Heart left ventricle (tissue), 16 donors: ENCODE measurements around the gene TRABD2A. TPM values are rescaled to one million over a fixed set of nuclear protein-coding genes. Genes with fewer than 3 reads are reported as not detected.

ENCODE experiments used
- ATAC-seq, 4 donors: fragments of 200-7000 bp; cut with Tn5 transposase; one replicate each; pipeline ENCODE4 v1.9.1; 2020 to 2022; ENCODE audit warnings: moderate library complexity in 4 of 4, mild to moderate bottlenecking in 3 of 4, moderate number of reproducible peaks in 1 of 4
- DNase-seq, 5 donors: peaks; one replicate each; pipeline ENCODE4 v3.0.0-alpha.2; 2020
- H3K27ac ChIP-seq, 12 donors: fragments of 200-600 bp; sonication (generic) in 4 of 12; one replicate each; pipeline versions ENCODE4 v1.5.0 to v1.8.0; 2016 to 2022; ENCODE audit warnings: mild to moderate bottlenecking in 2 of 12
- H3K27me3 ChIP-seq, 9 donors: fragments of 200-600 bp; sonication (generic) in 2 of 9; one replicate each; pipeline versions ENCODE4 v1.5.1 to v1.8.0; 2016 to 2022; ENCODE audit warnings: mild to moderate bottlenecking in 3 of 9
- H3K36me3 ChIP-seq, 9 donors: fragments of 200-600 bp; sonication (generic) in 2 of 9; one replicate each; pipeline versions ENCODE4 v1.5.0 to v1.8.0; 2018 to 2022; ENCODE audit warnings: mild to moderate bottlenecking in 2 of 9
- H3K4me1 ChIP-seq, 12 donors: fragments of 200-600 bp; sonication (generic) in 4 of 12; one replicate each; pipeline versions ENCODE4 v1.5.0 to v1.8.0; 2016 to 2022; ENCODE audit warnings: mild to moderate bottlenecking in 3 of 12
- H3K4me3 ChIP-seq, 12 donors: fragments of 200-600 bp; sonication (generic) in 4 of 12; one replicate each; pipeline versions ENCODE4 v1.5.0 to v1.8.0; 2017 to 2022; ENCODE audit warnings: mild to moderate bottlenecking in 9 of 12, moderate library complexity in 4 of 12
- H3K9me3 ChIP-seq, 12 donors: fragments of 200-600 bp; sonication (generic) in 4 of 12; one replicate each; pipeline versions ENCODE4 v1.5.0 to v1.8.0; 2016 to 2022; ENCODE audit warnings: mild to moderate bottlenecking in 1 of 12
- POLR2A ChIP-seq, 2 donors: fragments of 450-650 bp; IDR thresholded peaks; one replicate each; pipeline ENCODE4 v1.6.1; 2017; ENCODE audit warnings: antibody characterized with exemption in 2 of 2, mild to moderate bottlenecking in 2 of 2, moderate library complexity in 2 of 2
- WGBS, 4 donors: extraction: QIAGEN DNeasy Blood & Tissue Kit in 2 of 4; methylation state at CpG; one replicate each; pipeline versions ENCODE4 v1.1.5 to v1.1.7; 2013 to 2018; 5-methylcytosine and 5-hydroxymethylcytosine counted together
- intact Hi-C, 10 donors: fragments of 100-400 bp; cut with DNase I; formaldehyde crosslinking; loops; one replicate each; pipeline versions ENCODE4 v1.11.1 to v1.14.2; 2022
- polyA plus RNA-seq, 2 donors: library from polyadenylated mRNA; stranded (reverse); fragments of 200-250 nt; gene quantifications; one replicate each; pipeline ENCODE4 v1.2.3, GENCODE V29; 2013
- total RNA-seq, 9 donors: library from RNA; depleted of rRNA in 2 of 9; stranded (reverse); fragments of >200 nt in 2 of 9; fragmentation: NEBNext Ultra II Directional in 3 of 9; extraction: Animal tissue kit (Norgen Biotek cat#: 25700) in 3 of 9; gene quantifications; one replicate each; pipeline versions ENCODE4 v1.1.0 to v1.2.4, GENCODE V29; 2016 to 2023
- TF ChIP-seq, protein P1 (sequence below), 12 donors: fragments of 200-600 bp; sonication (generic) in 4 of 12; IDR thresholded peaks; one replicate each; pipeline versions ENCODE4 v1.5.0 to v1.8.0; 2018 to 2022; ENCODE audit warnings: antibody characterized with exemption in 12 of 12, mild to moderate bottlenecking in 5 of 12
- donor health status: ischemic (EF 13 %, LVEDD 7.1; RV severe dilation, severe dysfunction).
- donor health status: healthy with polysubstance abuse.
- donor health status: DM: no; HTN: yes; CAD: no.
- donor health status: DM: no; HTN: no; CAD: no.
- donor health status: ischemic (EF 25% LVEDD 6.9; RV normal size, moderate dysfunction).
- donor health status: ischemic (EF 25% LVEDD 5.7; RV mildly dilated, moderate dysfunction).
- donor health status: healthy.
- donor health status: DM: yes; HTN: yes; CAD: no.
- donor health status: ischemic (EF 35%, LVEDD 5.7; RV mildly dilated, moderate dysfunction).
- donor health status: nonischemic (EF 11% LVEDD 7.7; RV severe dilation, severe dysfunction).
- donor health status: DM: yes; HTN: yes; CAD: no.
- donor health status: PGD.
- donor health status: ischemic (EF 29% LVEDD 5.4; RV normal size, mild dysfunction).
- donor health status: nonischemic (EF 23%, LVEDD 6.1; RV moderate dilation, normal function).

The TRABD2A gene
- total and polyA plus RNA-seq, 11 donors: 0.42 to 3.9 (median 0.97) TPM; not detected in 1

DNA sequence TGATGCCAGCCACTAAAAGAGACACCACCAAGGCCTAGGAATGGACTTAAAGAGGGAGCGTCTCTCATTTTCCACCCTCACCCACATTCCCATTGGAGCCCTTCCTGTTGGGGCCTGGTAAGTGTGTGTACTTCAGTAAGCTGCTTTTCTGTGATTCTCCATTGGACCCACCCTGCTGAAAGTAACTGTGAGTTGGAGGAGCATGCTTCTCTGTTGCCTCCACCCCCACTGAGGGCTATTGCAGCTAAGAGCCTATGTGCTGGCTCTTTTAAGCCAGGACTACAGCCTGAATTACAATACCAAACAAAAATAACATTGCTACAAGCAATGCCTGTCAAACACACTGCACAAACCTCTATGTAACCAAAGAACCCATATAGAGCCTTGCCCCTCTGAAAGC is 81.1 kb downstream of the TRABD2A start:
- no peak overlapping the region for H3K4me3 ChIP-seq
- intact Hi-C loops: loop anchor here in 1 of 10 donors (10.0 kb wide), 1 partner anchor 415 kb away; no protein-coding TSS in a partner anchor
- DNase-seq (no peak), ATAC-seq (no peak)
- H3K9me3 ChIP-seq: peaks cover 0 to 4% (median 0%) of the 10 kb centered on the region in 12 donors
- no peaks in the 10 kb centered on the region for H3K36me3 ChIP-seq
- H3K27me3 ChIP-seq: no peaks in the 10 kb centered on the region
- H3K4me1 ChIP-seq: no peaks in the 10 kb centered on the region
- no peak overlapping the region for H3K27ac ChIP-seq
- TF ChIP-seq, protein P1, sequence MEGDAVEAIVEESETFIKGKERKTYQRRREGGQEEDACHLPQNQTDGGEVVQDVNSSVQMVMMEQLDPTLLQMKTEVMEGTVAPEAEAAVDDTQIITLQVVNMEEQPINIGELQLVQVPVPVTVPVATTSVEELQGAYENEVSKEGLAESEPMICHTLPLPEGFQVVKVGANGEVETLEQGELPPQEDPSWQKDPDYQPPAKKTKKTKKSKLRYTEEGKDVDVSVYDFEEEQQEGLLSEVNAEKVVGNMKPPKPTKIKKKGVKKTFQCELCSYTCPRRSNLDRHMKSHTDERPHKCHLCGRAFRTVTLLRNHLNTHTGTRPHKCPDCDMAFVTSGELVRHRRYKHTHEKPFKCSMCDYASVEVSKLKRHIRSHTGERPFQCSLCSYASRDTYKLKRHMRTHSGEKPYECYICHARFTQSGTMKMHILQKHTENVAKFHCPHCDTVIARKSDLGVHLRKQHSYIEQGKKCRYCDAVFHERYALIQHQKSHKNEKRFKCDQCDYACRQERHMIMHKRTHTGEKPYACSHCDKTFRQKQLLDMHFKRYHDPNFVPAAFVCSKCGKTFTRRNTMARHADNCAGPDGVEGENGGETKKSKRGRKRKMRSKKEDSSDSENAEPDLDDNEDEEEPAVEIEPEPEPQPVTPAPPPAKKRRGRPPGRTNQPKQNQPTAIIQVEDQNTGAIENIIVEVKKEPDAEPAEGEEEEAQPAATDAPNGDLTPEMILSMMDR (IDR thresholded peaks at IDR 0.05): no peak
- no peak for TF ChIP-seq POLR2A (IDR thresholded peaks at IDR 0.05)
- WGBS, 4 donors: 90 to 100% (median 96%) methylated on average over 1 of the region's 1 CpG

DNA sequence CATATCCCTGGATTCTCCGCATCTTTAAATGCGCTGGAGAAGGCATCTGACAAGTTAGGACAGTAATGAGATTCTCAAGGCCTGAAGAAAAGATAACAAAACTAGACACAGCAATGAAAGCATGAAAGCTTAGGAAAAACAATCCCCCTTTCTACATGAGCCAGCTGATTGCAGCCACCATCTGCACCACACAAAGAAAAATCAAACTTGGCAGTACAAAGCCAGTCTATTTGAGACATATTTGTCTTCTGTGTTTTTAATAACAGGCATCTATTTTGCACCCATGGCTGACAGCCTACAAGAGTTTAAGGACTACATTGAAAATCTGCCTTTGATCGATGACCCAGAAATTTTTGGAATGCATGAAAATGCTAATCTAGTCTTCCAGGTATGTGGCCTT is 83.6 kb downstream of the TRABD2A start:
- Histone ChIP-seq H3K9me3 (peaks cover 0 to 9% (median 0%) of the 10 kb centered on the region in 12 donors), H3K4me1 (no peaks in the 10 kb centered on the region), H3K27ac (no peak overlapping the region), H3K4me3 (no peak overlapping the region), H3K27me3 (no peaks in the 10 kb centered on the region), H3K36me3 (no peaks in the 10 kb centered on the region)
- ATAC-seq (no peak), DNase-seq (no peak)
- WGBS, 4 donors: 76 to 84% (median 79%) methylated on average over 3 of the region's 3 CpGs
- TF ChIP-seq POLR2A (IDR thresholded peaks at IDR 0.05): no peak
- TF ChIP-seq, protein P1 (IDR thresholded peaks at IDR 0.05): no peak
- intact Hi-C loops: loop anchor here in 1 of 10 donors (10.0 kb wide), 1 partner anchor 418 kb away; no protein-coding TSS in a partner anchor

GRCh38 chr2:84796798-84797197 is 84.1 kb downstream of the TRABD2A start:
- TF ChIP-seq, protein P1 (IDR thresholded peaks at IDR 0.05): no peak
- TF ChIP-seq POLR2A (IDR thresholded peaks at IDR 0.05): no peak
- Histone ChIP-seq H3K4me1 (no peaks in the 10 kb centered on the region), H3K27ac (no peak overlapping the region), H3K36me3 (no peaks in the 10 kb centered on the region), H3K27me3 (no peaks in the 10 kb centered on the region), H3K9me3 (peaks cover 0 to 6% (median 0%) of the 10 kb centered on the region in 12 donors), H3K4me3 (no peak overlapping the region)
- ATAC-seq (no peak), DNase-seq (no peak)
- intact Hi-C loops: loop anchor here in 1 of 10 donors (10.0 kb wide), 1 partner anchor 418 kb away; no protein-coding TSS in a partner anchor

DNA sequence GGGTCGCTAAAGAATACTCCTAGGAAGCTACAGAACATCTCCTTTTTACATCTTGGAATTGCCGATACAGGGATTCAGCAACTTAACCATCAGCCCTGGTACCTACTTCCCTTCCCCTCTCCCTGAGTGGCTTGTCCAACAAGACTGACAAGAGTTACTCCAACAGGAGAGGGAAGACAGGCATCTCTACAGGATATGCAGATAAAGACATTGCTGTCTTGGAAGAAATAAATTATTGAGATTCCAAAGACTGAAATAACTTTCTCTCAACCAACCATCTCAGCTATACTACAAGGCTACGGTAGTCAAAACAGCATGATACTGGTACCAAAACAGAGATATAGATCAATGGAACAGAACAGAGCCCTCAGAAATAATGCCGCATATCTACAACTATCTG is 87.2 kb downstream of the TRABD2A start:
- 86 to 88% (median 87%) methylated on average over 4 of the region's 4 CpGs for WGBS, 4 donors
- H3K9me3 ChIP-seq: peaks cover 0 to 5% (median 0%) of the 10 kb centered on the region in 12 donors

More for the DNA sequence above, 87.2 kb downstream of the TRABD2A start:
- ATAC-seq (no peak), DNase-seq (no peak)
- intact Hi-C loops: loop anchor here in 1 of 10 donors (10.0 kb wide), 1 partner anchor 421 kb away; no protein-coding TSS in a partner anchor
- Histone ChIP-seq H3K27me3 (no peaks in the 10 kb centered on the region), H3K4me3 (no peak overlapping the region), H3K4me1 (peaks cover 0 to 2% (median 0%) of the 10 kb centered on the region in 12 donors), H3K36me3 (no peaks in the 10 kb centered on the region), H3K27ac (no peak overlapping the region)
- TF ChIP-seq, protein P1 (IDR thresholded peaks at IDR 0.05): no peak
- TF ChIP-seq POLR2A (IDR thresholded peaks at IDR 0.05): no peak
